Measurements from ENCODE around the gene SEC14L3.
A peak's percentile ranks its signal among the peaks of the same experiment; 100 is the strongest.

SEC14L3 gene

GRCh38 chr22:30445438-30446145, 26.2 kb downstream of the SEC14L3 start:
- DNase-seq, result no peak

GRCh38 chr22:30444632-30445437, 27.0 kb downstream of the SEC14L3 start:
- peak in 36 of 56 donors; percentile 4 to 77 (median 34) for DNase-seq

GRCh38 chr22:30441088-30441487, 30.7 kb downstream of the SEC14L3 start:
- no peak for DNase-seq

- no peak for DNase-seq
Measured at GRCh38 chr22:30439836-30440235, 32.0 kb downstream of the SEC14L3 start.

- DNase-seq, result no peak
Measured at GRCh38 chr22:30439226-30439625, 32.6 kb downstream of the SEC14L3 start.

GRCh38 chr22:30438559-30438958, 33.3 kb downstream of the SEC14L3 start:
- DNase-seq, result no peak

GRCh38 chr22:30436196-30436595, 35.6 kb downstream of the SEC14L3 start:
- no peak for DNase-seq

GRCh38 chr22:30435674-30436126, 36.1 kb downstream of the SEC14L3 start:
- no peak for DNase-seq

- no peak for DNase-seq
Measured at GRCh38 chr22:30434843-30435242, 37.0 kb downstream of the SEC14L3 start.

- DNase-seq, result no peak
Measured at GRCh38 chr22:30433773-30434172, 38.0 kb downstream of the SEC14L3 start.

GRCh38 chr22:30433227-30433626, 38.6 kb downstream of the SEC14L3 start:
- no peak for DNase-seq

- DNase-seq, result no peak
Measured at GRCh38 chr22:30432520-30432919, 39.3 kb downstream of the SEC14L3 start.

GRCh38 chr22:30432096-30432495, 39.7 kb downstream of the SEC14L3 start:
- no peak for DNase-seq

- DNase-seq, result no peak
Measured at GRCh38 chr22:30430933-30431332, 40.9 kb downstream of the SEC14L3 start.

- no peak for DNase-seq
Measured at GRCh38 chr22:30429887-30430286, 41.9 kb downstream of the SEC14L3 start.

- no peak for DNase-seq
Measured at GRCh38 chr22:30427871-30428270, 43.9 kb downstream of the SEC14L3 start.

- DNase-seq, result peak in 46 of 56 donors; percentile 12 to 75 (median 48)
Measured at GRCh38 chr22:30426388-30427353, 45.1 kb downstream of the SEC14L3 start.

GRCh38 chr22:30425616-30426387, 46.0 kb downstream of the SEC14L3 start, which contains the start of gene MTFP1:
MTFP1 (plus strand) TSS chr22:30425768; CDS start chr22:30425880, 112 bp downstream.
- DNase-seq, result peak in 30 of 56 donors; percentile 5 to 57 (median 29)

GRCh38 chr22:30425327-30425615, 46.5 kb downstream of the SEC14L3 start:
- no peak for DNase-seq

- DNase-seq, result peak in 14 of 56 donors; percentile 27 to 63 (median 49)
Measured at GRCh38 chr22:30424534-30425326, 47.1 kb downstream of the SEC14L3 start.

All from amygdala (tissue), 56 donors.